SHP77 (cell line): ENCODE data around the gene PDLIM5.
"Not testable (repeated sequence)": the region's sequence is repeated elsewhere in the genome, so short reads cannot be mapped to it uniquely, and the experiment has no call there.

Source experiments
- DNase-seq, 2 experiments: peaks; one replicate each; lab custom pipeline; 2025; lab: John Stamatoyannopoulos, UW

PDLIM5 gene

DNA sequence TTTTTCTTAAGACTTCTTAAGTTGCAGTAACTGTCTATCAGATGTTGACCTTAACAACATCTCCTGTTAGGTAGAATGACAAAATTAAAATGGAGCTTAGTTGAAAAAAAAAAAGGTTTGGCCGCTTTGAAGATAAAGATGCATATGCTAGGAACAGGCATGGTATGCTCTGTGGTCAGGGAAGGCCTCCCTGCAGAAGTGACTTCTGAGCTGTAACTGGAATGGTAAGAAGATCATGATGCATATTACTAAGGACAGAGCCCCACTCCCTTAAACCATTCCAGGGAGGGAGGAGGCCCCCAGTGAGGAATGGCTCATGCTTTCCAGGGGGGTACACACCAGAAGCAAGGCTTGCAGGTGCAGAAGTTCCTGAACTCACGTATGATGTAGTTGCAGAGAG lies 43.7 kb downstream of the PDLIM5 start:
- no peak for DNase-seq

DNA sequence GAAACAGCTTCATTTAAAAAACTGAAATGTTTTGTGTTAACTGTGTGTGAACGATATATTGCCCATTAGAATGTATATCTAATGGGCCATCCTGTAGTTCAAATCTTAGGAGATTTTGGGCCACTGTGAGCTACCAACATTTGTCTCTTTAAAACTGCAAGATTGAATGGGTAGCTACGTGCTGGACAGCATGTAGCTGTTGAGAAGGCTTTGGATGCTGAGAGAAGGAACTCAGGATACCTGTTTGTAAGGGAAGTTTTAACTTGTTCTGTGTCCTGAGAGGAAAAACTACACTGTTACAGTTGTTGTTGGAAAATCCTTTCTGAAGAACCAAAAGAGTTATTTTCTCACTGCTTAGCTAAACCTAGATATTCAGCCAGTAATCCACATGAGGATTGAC lies 45.9 kb downstream of the PDLIM5 start:
- DNase-seq, result no peak

DNA sequence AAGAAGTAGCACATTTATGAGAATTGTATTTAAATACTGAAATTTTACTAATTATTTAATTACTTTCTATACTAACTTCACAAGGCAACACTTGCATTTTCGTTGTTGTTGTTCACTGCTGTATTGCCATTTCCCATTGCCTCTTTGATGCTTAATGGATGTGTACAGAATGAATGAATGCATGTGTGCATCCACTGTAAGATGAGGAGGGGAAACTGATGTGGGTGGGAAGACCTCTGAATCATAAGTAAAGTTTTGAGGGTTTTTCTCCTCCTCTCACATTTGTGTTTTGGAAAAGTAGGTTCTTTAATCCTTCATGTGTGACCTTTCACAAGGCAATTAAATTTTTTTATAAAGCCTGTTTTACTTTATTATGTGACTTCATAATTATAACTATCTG lies 46.8 kb downstream of the PDLIM5 start:
- DNase-seq, result no peak

DNA sequence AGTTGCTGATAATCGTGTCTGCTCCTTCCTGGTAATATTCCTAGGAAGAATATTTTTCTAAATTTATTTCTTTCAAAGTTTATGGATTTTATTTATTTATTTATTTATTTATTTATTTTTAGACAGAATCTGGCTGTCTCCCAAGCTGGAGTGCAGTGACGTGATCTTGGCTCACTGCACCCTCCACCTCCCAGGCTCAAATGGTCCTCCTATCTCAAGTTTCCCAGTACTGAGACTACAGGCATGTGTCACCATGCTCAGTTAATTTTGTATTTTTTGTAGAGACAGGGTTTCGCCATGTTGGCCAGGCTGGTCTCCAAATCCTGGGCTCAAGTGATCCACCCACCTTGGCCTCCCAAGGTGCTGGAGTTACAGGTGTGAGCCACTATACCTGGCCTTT lies 48.9 kb downstream of the PDLIM5 start:
- DNase-seq, result no peak

DNA sequence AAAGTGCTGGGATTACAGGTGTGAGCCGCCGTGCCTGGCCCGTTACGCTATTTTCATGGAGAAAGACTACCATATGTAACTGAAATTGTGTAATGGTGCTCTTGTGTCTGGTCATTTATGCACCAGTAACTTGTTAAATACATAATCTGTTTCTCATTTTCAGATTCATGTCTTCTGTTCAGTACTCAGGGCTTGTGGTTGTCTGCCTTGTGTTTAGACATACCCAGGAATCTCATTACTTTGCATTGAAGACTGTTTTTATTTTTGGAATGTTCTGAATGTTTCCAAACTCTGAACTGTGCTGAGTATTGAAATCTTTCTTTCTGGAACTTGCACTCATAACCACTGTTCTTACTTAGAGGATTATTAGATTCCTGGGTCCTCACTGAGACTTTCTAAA lies 52.8 kb downstream of the PDLIM5 start:
- DNase-seq, result no peak

DNA sequence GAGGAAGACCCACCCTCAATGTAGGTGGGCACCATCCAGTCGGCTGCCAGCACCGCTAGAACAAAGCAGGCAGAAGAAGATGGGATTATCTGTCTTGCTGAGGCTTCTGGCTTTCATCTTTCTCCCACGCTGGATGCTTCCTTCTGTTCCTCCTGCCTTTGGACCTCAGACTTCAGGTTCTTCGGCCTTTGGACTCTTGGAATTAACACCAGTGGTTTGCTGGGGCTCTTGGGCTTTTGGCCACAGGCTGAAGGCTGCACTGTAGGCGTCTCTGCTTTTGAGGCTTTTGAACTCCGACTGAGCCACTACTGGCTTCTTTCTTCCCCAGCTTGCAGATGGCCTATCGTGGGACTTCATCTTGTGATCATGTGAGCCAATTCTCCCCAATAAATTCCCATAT lies 55.1 kb downstream of the PDLIM5 start:
- no peak for DNase-seq

DNA sequence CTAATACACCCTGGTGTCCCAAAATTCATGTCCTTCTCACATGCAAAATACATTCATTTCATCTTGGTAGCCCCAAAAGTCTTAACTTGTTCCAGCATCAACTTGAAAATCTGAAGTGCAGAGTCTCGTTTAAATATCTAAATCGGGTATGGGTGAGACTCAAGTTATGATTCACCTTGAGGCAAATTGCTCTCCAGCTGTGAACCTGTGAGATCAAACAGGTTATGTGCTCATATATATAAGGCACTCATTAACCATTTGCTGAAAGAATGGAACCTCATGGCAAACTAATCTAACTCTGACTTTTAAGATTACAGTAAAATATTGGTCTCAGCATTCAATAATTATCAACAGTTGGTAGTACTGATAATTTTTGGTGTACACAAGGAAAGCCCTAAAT lies 55.5 kb downstream of the PDLIM5 start:
- DNase-seq, result no peak

DNA sequence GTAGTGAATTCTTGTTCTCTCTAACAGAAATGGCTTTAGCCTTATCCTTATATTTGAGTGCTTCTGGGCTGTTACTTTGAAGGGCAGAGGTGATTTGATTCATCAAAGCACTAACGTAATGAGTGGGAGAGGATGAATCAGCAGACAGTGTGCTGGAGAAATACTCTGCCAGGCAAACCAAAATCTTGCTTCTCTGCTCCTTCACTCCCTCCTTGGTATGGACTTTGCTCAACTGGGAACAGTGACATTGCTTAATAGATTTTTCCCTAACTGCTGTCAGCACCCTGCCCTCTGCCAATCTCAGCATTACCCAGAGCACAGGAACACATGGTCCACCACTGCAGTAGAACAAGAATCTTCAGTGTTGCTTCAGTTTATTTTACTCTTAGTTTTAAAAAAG lies 56.0 kb downstream of the PDLIM5 start:
- no peak for DNase-seq

DNA sequence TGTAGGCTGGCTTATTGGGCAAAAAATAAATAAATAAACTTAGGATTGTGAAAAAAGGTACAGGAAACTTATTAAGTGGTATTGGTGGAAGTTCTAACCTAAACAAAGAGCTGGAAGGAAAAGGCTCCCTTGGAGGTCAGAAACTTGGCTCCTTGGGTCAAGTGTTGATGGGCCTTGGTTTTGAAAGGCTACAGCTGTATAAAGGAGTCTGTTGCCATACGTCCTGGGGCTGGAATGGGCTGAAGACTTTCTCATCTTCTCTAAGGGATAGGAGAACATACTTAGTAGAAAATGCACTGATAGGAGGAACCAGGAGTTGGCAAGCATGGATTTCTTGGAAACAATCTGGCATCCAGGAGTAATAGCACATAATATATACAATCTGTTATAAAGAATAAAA lies 56.6 kb downstream of the PDLIM5 start:
- no peak for DNase-seq

DNA sequence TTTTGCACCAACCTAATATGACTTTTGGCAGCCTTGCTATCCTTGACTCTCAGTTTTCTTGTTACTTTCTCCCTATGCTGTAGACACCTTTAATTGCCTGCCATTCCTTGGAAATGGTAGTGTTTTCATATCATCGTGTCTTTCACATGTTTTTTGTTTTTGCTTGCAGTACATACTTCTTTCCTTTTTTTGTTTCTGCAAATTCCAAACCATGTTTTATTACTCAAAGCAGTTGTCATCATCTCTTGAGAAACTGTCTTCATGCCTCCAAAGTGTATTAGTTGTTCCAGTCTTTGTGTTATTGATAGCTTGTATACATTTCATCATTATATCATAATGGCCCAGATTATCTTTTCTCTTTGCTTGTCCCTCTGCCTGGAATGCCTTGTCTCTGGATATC lies 57.1 kb downstream of the PDLIM5 start:
- no peak for DNase-seq

DNA sequence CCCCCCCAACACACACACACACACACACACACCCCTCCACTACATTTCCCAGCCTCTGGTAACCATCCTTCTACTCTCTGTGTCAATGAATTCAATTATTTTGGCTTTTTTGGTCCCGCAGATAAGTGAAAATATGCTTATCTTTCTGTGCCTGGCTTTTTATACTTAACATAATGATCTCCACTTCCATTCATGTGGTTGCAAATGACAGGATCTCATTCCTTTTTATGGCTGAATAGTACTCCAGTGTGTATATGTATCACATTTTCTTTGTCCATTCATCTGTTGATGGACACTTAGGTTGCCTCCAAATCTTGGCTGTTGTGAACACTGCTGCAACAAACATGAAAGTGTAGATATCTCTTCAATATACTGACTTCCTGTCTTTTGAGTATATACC lies 59.8 kb downstream of the PDLIM5 start:
- no peak for DNase-seq

DNA sequence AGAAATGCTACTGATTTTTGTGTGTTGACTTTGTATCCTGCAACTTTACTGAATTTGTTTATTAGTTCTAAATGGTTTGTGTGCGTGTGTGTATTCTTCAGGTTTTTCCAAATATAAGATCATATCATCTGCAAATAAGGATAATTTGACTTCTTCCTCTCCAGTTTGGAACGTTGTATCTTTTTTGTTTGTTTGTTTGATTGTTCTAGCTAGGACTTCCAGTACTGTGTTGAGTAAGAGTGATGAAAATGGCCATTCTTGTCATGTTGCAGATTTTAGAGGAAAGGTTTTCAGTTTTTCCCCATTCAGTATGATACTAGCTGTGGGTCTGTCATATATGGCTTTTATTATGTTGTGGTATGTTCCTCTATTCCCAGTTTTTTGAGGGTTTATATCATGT lies 61.8 kb downstream of the PDLIM5 start:
- DNase-seq, result not testable (repeated sequence)

DNA sequence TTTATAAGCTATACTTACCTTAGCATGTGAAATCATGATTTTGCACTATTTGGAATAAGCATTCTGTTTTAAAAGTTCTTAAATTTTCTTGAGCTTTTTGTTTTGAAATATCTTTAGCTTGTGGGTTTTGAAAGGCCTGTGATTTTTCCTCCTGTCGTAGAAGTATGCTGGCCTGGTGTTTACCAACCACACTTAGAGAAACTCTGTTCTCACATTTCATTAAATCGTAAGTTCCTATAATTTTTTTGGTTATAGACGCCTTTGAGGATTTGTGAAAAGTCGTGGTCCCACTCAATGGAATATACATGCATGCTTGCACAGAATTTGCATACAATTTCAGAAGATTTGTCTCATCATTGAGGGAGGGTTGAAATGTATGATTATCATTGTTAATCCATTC lies 63.6 kb downstream of the PDLIM5 start:
- no peak for DNase-seq

DNA sequence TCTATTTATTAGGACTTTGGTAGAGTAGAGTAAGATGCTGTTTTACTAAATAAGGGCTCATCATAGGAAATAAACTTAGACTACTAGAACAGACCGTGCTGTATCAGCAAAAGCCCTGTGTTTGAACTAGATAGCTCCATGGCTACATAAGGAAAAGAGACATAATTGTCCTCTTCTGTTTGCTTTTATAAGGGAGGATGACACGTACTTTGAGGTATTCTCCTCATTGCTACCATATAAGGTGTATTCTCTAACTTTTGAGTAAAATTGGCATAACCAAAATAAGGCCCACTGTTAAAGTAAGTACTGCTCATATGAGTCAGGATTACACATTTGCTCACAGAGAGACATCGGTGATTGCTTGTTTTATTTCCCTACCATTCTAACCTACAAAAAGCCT lies 64.3 kb downstream of the PDLIM5 start:
- no peak for DNase-seq

DNA sequence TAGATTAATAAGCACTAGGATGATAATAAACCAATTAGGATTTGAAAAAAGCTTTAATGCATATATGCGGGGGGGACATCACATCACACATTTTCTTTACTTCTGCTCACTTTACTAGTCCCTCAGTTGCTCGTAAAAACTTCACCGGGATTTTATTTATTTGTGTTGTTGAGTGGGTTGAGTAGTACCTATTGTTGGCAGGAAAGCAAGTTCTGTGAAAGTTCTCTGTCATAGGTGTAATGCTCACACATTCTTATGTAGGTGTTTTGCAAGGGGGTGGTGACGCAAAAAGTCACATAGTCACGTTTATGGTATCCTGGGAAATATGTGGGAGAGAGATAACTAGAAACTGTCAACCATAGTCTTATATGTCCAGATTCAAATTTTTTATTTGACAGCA lies 65.3 kb downstream of the PDLIM5 start:
- DNase-seq, result no peak

DNA sequence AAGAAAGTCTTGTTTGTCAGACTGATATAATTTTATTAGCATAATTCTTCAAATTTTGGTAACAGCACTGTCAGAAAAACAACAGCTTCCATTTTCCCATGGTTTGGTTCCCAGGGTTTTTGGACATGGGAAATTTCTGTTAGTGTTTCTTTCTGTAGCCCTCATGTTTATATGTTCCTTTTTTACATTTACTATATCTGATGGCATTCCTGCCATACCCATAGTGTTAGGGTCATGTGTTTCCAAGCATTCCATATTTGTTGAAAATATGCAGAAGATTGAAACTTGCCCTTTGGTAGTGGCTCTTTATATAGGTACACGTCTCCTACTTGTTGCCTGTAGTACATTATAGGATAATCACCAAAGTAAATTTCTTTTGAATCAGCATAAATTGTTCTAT lies 65.8 kb downstream of the PDLIM5 start:
- DNase-seq, result no peak

DNA sequence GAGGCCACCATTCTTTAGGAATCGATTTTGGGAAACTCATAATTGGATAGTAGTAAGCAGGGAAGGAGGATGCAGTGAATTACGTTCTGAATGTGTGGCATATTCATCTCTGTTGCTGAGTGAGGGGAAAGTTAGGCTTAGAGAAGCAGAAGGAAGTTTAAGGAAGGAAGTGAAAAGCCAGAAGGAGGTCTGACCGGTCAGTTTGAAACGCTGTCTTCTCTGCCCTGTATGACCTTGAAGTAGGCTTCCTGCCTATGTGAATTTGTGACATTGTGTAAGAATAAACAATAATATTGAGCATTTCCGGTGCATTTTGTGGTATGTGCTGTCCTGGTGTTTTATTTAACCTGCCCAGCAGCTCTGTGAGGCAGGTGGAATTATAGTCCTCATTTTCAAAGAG lies 67.3 kb downstream of the PDLIM5 start:
- no peak for DNase-seq

DNA sequence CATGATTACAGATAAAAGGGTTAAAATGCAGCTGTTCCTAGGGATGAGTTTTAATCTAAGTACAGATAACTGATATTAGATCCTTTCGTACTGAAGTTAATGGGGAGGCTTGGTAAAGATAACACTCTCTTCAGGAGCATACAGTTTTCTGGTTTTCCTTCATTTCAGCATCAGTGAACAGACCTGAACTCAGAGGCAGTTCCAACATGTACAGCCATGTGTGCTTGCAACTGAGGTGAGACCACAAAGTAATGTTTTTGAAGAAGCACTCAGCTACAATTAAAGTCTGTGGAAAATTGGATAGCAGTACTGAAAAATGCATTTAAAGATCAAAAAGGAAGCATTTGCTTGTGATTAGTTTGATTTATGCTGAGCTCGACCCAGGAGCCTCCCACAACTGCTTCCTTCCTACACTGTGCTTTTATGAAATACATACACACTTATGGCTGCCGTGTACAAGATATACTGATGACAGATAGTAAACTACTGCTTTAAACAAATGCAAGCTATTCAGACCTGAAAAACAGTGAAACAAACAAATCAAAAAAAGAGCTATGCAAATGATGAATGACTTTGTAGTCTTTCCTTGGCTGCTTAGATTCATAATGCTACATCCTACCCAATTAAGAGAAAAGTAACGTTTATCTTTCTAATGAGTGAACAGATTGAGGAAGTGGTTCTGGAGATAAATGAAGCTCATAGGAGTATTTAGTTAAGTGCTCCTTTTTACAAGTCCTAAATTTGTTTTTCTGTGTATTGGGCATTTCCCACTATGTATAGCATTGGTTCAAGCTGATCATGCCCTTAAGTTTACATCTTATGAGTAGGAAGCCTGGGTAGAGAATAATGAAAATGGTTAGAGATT lies 68.4 kb downstream of the PDLIM5 start:
- no peak for DNase-seq

DNA sequence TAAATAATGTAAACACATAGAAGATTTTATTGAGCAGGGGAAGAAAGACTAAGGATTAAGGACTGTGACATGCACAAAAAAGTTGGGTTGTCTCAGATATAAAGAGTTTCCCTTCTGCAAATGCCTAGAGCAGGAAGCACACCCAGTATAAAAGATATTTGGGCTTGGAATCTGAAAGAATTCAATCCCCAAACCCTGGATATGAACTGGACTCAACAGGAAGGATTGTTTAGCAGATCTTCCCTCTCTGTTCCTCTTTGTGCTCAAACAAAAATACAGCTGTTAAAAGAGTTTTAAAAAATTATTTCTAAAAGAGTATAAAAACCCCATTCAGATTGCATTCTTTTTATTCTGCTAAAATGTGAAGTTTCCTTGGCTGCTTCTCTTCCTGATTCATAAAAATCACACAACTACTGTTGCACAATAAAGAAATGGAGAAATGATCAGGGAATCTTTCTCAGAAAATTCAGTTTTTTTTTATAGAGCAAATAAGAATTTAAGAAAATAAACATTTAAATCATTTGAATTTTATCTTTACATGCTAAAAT lies 71.4 kb downstream of the PDLIM5 start:
- DNase-seq, result no peak

DNA sequence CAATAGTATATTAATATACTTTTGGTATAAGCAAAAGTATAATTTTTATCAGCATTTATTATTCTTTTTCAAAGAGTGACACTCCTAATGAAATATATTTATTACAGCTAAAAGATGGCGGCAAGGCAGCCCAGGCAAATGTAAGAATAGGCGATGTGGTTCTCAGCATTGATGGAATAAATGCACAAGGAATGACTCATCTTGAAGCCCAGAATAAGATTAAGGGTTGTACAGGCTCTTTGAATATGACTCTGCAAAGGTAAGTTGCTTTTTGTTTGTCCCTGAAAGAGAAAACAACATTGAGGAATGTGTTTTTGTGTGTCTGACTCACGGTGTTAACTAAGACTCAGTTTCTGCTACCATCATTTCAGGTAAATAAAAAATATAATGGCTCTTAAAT lies 71.9 kb downstream of the PDLIM5 start:
- no peak for DNase-seq

DNA sequence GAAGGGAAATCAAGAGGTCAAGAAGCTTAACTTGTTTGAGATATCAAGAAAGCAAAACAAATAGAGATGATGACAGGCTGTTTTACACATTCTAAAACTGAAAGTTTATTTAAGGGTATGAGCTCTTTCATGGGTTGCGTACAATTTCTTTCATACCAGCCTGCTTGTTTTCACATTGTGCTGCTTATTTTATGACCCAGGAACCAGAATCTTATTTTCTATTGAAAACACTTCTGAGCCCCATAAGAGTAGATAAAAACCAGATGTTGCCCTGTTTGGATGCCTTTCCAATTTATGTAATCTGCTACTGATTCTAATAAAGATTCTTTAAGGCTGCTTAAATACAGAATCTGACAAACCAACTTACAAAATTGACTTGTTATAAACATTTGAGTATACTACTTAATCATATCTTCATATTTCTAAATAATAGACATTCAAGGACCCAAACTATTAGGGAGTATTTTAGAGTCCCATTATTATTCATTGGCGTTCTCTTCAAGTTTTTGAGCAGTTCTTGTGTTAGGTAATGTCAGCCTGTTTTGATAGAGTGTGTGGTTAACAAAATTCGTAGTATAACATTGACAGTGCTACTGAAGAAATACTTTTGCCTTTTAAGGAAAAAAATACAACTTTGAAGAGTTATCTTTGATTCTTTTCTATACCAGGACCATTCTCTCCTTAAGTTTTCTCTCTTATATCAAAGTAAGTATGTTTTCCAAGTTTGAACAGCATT lies 74.4 kb downstream of the PDLIM5 start:
- no peak for DNase-seq

DNA sequence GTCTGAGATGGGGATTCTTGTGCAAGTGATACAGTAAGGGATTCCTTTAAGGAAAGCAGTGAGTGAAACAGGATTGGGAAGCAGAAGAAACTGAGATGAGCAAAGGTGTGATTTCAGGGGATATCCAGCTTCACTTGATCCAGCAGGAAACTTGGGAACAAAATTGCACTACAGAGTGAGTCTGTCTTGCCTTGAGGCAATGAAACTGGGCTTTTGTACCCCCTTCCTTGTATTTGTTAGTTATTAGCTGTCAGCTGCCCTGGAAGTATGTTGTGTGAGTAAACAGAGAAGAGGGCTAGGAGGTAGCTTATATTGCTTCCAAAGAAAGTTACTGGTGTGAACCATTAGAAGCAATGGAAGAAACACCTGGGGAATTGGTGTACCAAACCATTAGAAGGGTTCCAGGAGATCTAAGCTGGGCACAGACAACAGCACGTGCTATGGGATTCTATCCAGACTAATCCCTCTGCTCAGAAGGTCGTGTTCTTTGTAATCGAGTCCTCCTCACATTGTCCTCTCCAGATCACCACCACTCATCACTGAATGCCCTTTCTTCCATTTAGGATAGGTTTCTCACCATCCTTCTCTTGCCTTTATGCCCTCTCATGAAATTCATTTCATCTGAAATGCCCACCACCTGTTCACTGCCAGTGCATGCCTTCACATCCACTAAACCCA lies 76.0 kb downstream of the PDLIM5 start:
- DNase-seq, result no peak
